Gastrocnemius medialis (tissue), 4 donors: ENCODE data around the gene ATF7IP2. TPM values are rescaled to one million over a fixed set of nuclear protein-coding genes. Genes with fewer than 3 reads are reported as not detected.

Experiments used
- ATAC-seq, 2 donors: fragments of 150-250 bp; one replicate each; pipeline ENCODE4 v1.9.1; 2016
- DNase-seq, 2 donors: peaks; one replicate each; pipeline ENCODE4 v3.0.0-alpha.2; 2019
- H3K27ac ChIP-seq, 4 donors: fragments of 200-600 bp; sonication (generic); 1 replicate in 1 of 4; 2 replicates in 3 of 4; pipeline ENCODE4 v1.5.1; 2016 to 2018; ENCODE audit warnings: mild to moderate bottlenecking in 2 of 4, moderate library complexity in 1 of 4
- H3K27me3 ChIP-seq, 3 donors: fragments of 200-600 bp; sonication (generic) in 2 of 3; 1 replicate in 1 of 3; 2 replicates in 2 of 3; pipeline versions ENCODE4 v1.5.1 to v1.6.0; 2016 to 2019; ENCODE audit warnings: mild to moderate bottlenecking in 1 of 3, moderate library complexity in 1 of 3
- H3K36me3 ChIP-seq, 2 donors: fragments of 200-600 bp; sonication (generic) in 1 of 2; one replicate each; pipeline ENCODE4 v1.5.1; 2017 to 2018
- H3K4me1 ChIP-seq, 2 donors: fragments of 200-600 bp; sonication (generic) in 1 of 2; one replicate each; pipeline ENCODE4 v1.5.1; 2016 to 2017; ENCODE audit warnings: mild to moderate bottlenecking in 2 of 2
- H3K4me3 ChIP-seq, 4 donors: fragments of 200-600 bp; sonication (generic) in 3 of 4; 1 replicate in 1 of 4; 2 replicates in 3 of 4; pipeline ENCODE4 v1.5.1; 2016 to 2019; ENCODE audit warnings: mild to moderate bottlenecking in 2 of 4
- H3K9me3 ChIP-seq, 3 donors: fragments of 200-600 bp; sonication (generic) in 2 of 3; 1 replicate in 1 of 3; 2 replicates in 2 of 3; pipeline ENCODE4 v1.5.1; 2016 to 2019
- CTCF ChIP-seq, 5 experiments: fragments of 450-650 bp in 3 of 5; fragments of 200-600 bp in 2 of 5; sonication (generic) in 2 of 5; IDR thresholded peaks in 4 of 5; conservative IDR thresholded peaks in 1 of 5; 1 replicate in 4 of 5; 2 replicates in 1 of 5; pipeline ENCODE4 v1.5.1; 2016 to 2019; ENCODE audit warnings: antibody characterized with exemption in 5 of 5, mild to moderate bottlenecking in 3 of 5, moderate library complexity in 3 of 5
- POLR2A ChIP-seq, 2 donors: fragments of 450-650 bp; IDR thresholded peaks; one replicate each; pipeline ENCODE4 v1.6.1; 2017; ENCODE audit warnings: antibody characterized with exemption in 2 of 2, mild to moderate bottlenecking in 2 of 2, moderate library complexity in 2 of 2
- in situ Hi-C, 4 donors: fragments of 200-750 bp; cut with MboI; loops; one replicate each; pipeline versions ENCODE4 v1.15.0 to v1.8.0; 2017; ENCODE audit warnings: low sequenced_read_pairs in 4 of 4
- intact Hi-C: fragments of 100-400 bp; cut with DNase I; formaldehyde crosslinking; loops from one replicate; pipeline ENCODE4 v1.15.1; 2023; ENCODE audit warnings: low total_unique reads
- total RNA-seq, 4 donors: library from RNA; depleted of rRNA; stranded (reverse); fragments of >200 nt; gene quantifications; one replicate each; pipeline versions ENCODE4 v1.1.0 to v1.2.3, GENCODE V29; 2016

Gene ATF7IP2
- total RNA-seq, 4 donors from 2014 or later, result 0.73 to 2.5 (median 1.3) TPM

- no peaks in the 10 kb centered on the region for H3K27me3 ChIP-seq
- H3K4me3 ChIP-seq, result no peak overlapping the region
- DNase-seq (no peak), ATAC-seq (no peak)
- in situ Hi-C loops (no loop called here), intact Hi-C loops (no loop called here)
- H3K9me3 ChIP-seq, result no peaks in the 10 kb centered on the region
- H3K27ac ChIP-seq, result no peak overlapping the region
- no peaks in the 10 kb centered on the region for H3K4me1 ChIP-seq
- TF ChIP-seq POLR2A (IDR thresholded peaks at IDR 0.05), result no peak
- no peaks in the 10 kb centered on the region for H3K36me3 ChIP-seq
Observed at GRCh38 chr16:10493276-10493675, 107.4 kb downstream of the ATF7IP2 start.

- no peak overlapping the region for H3K4me3 ChIP-seq
- H3K36me3 ChIP-seq, result no peaks in the 10 kb centered on the region
- in situ Hi-C loops, result no loop called here
- H3K9me3 ChIP-seq, result no peaks in the 10 kb centered on the region
- TF ChIP-seq POLR2A (IDR thresholded peaks at IDR 0.05) (no peak), CTCF (IDR thresholded peaks at IDR 0.05 in 4 of 5, conservative IDR thresholded peaks at IDR 0.05 in 1 of 5) (no peak)
- no peaks in the 10 kb centered on the region for H3K4me1 ChIP-seq
- no peak overlapping the region for H3K27ac ChIP-seq
- DNase-seq (no peak), ATAC-seq (no peak)
- no peaks in the 10 kb centered on the region for H3K27me3 ChIP-seq
- intact Hi-C loops, result no loop called here
Observed at GRCh38 chr16:10494343-10495030, 108.6 kb downstream of the ATF7IP2 start.

DNA sequence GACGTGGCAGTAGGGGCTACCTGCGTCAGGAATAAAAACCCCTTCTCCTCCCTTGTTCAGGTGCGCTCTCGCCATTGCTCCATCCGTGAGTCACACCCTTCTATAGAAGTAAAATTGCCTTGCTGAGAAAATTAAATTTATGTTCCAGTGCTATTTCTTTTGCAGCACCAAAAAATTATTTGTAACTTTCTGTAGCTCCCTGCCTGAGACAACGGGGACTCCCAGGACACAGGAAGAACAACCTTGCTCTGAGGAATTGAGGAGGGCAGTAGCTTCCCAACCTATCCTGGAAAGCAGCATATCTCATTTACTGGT, 109.1 kb downstream of the ATF7IP2 start:
- no peak for DNase-seq
- no peaks in the 10 kb centered on the region for H3K9me3 ChIP-seq
- H3K27ac ChIP-seq, result no peak overlapping the region
- H3K4me3 ChIP-seq, result no peak overlapping the region
- TF ChIP-seq POLR2A (IDR thresholded peaks at IDR 0.05), result no peak
- no peak for TF ChIP-seq CTCF (IDR thresholded peaks at IDR 0.05 in 4 of 5, conservative IDR thresholded peaks at IDR 0.05 in 1 of 5)
- H3K27me3 ChIP-seq, result no peaks in the 10 kb centered on the region
- in situ Hi-C loops, result no loop called here
- no peaks in the 10 kb centered on the region for H3K4me1 ChIP-seq
- intact Hi-C loops, result no loop called here
- H3K36me3 ChIP-seq, result no peaks in the 10 kb centered on the region
- ATAC-seq, result no peak

DNA sequence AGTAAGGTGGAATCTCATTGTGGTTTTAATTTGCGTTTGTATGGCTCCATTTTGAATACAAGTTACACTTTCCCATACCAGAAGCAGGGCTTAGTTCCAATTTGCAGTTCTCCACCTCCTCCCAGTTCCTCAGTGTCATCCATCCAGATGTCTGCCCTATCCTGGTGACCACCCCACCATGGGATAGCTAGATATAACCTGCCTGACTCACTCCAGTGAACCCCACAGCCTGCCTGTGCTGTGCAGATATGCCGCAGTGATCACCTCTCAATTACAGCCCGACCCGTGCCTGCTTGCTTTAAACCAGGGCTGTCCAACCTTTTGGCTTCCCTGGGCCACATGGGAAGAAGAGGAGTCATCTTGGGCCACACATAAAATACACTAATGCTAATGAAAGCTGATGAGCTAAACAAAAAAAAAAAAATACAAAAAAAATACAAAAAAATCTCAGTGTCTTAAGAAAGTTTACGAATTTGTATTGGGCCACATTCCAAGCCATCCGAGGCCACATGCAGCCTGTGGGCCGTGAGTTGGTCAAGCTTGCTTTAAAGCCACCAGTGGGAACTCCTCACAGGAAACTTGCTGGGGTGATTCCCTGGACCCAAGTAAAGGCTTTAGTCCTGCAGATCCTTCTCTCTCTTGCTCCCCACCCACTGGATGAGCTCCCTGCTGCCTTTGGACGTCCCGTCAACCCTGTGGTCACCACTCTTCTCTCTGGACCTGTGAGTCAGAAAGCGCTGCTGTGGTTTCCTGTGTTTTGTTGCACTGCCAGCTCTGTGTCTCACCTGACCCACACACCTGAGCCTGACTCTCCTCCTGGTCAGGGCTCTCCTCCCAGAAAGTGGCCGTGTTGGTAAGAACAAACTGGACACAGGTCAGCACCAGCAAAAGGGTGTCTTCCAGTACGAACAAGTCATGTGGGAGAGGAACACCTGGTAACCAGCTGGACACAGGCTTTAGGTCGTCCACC, 111.6 kb downstream of the ATF7IP2 start:
- Histone ChIP-seq H3K4me3 (no peak overlapping the region), H3K4me1 (no peaks in the 10 kb centered on the region), H3K27me3 (no peaks in the 10 kb centered on the region), H3K36me3 (no peaks in the 10 kb centered on the region), H3K9me3 (no peaks in the 10 kb centered on the region), H3K27ac (no peak overlapping the region)
- DNase-seq (no peak), ATAC-seq (no peak)
- intact Hi-C loops (no loop called here), in situ Hi-C loops (no loop called here)
- TF ChIP-seq POLR2A (IDR thresholded peaks at IDR 0.05), result no peak
- TF ChIP-seq CTCF (IDR thresholded peaks at IDR 0.05 in 4 of 5, conservative IDR thresholded peaks at IDR 0.05 in 1 of 5), result no peak

GRCh38 chr16:10500582-10500981, 114.7 kb downstream of the ATF7IP2 start:
- no peaks in the 10 kb centered on the region for H3K36me3 ChIP-seq
- no peaks in the 10 kb centered on the region for H3K27me3 ChIP-seq
- ATAC-seq (no peak), DNase-seq (no peak)
- no peaks in the 10 kb centered on the region for H3K4me1 ChIP-seq
- intact Hi-C loops (no loop called here), in situ Hi-C loops (loop anchor here (25.0 kb wide), 2 partner anchors 412 to 1938 kb away; no protein-coding TSS in a partner anchor)
- TF ChIP-seq CTCF (IDR thresholded peaks at IDR 0.05 in 4 of 5, conservative IDR thresholded peaks at IDR 0.05 in 1 of 5) (no peak), POLR2A (IDR thresholded peaks at IDR 0.05) (no peak)
- H3K9me3 ChIP-seq, result no peaks in the 10 kb centered on the region
- no peak overlapping the region for H3K27ac ChIP-seq
- no peak overlapping the region for H3K4me3 ChIP-seq
